ENCODE measurements around the gene BMP8B. TPM values are rescaled to one million over a fixed set of nuclear protein-coding genes. Genes with fewer than 3 reads are reported as not detected.
"Not testable (repeated sequence)": the region's sequence is repeated elsewhere in the genome, so short reads cannot be mapped to it uniquely, and the experiment has no call there.

The BMP8B gene
- total and polyA plus RNA-seq, 3 donors from 2014 or later, result 4.4 to 5.6 (median 5.5) TPM

DNA sequence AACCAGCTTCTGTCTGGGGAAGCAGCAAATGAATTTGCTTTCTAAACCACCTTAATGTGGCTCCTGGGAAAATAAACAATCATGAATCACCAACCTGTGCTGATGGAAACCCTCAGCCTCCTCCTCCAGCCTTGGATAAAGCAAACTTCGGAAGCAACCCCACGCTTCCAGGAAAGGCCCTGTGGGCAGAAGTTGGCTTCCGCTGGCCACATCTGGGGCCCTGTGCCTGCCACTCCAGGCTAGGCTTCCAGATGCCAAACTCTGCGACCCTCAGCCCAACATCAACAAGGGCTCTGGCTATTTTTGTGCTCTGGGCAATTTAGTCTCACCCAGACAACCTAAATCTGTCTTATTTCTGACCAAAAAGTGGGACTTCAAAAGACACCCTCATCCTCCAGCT lies 11.4 kb downstream of the BMP8B start:
- no peak for TF ChIP-seq POLR2A (IDR thresholded peaks at IDR 0.05)
- TF ChIP-seq, protein P1, sequence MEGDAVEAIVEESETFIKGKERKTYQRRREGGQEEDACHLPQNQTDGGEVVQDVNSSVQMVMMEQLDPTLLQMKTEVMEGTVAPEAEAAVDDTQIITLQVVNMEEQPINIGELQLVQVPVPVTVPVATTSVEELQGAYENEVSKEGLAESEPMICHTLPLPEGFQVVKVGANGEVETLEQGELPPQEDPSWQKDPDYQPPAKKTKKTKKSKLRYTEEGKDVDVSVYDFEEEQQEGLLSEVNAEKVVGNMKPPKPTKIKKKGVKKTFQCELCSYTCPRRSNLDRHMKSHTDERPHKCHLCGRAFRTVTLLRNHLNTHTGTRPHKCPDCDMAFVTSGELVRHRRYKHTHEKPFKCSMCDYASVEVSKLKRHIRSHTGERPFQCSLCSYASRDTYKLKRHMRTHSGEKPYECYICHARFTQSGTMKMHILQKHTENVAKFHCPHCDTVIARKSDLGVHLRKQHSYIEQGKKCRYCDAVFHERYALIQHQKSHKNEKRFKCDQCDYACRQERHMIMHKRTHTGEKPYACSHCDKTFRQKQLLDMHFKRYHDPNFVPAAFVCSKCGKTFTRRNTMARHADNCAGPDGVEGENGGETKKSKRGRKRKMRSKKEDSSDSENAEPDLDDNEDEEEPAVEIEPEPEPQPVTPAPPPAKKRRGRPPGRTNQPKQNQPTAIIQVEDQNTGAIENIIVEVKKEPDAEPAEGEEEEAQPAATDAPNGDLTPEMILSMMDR (IDR thresholded peaks at IDR 0.05), result no peak
- H3K4me1 ChIP-seq, result no peaks in the 10 kb centered on the region
- no peak overlapping the region for H3K27ac ChIP-seq
- DNase-seq, result no peak
- H3K27me3 ChIP-seq, result no peaks in the 10 kb centered on the region
- intact Hi-C loops (cut with DNase I; ENCODE audit: low total_unique reads), result no loop called here
- no peak overlapping the region for H3K4me3 ChIP-seq
- H3K9me3 ChIP-seq, result no peaks in the 10 kb centered on the region
- WGBS, 2 donors, result 87 to 92% methylated on average over 2 to 4 of the region's 4 CpGs
- no peaks in the 10 kb centered on the region for H3K36me3 ChIP-seq (ENCODE audit: low read depth, missing control alignments)

- Histone ChIP-seq H3K9me3 (no peaks in the 10 kb centered on the region), H3K4me1 (no peaks in the 10 kb centered on the region), H3K4me3 (no peak overlapping the region), H3K36me3 (ENCODE audit: low read depth, missing control alignments) (no peaks in the 10 kb centered on the region), H3K27me3 (no peaks in the 10 kb centered on the region), H3K27ac (no peak overlapping the region)
- intact Hi-C loops (cut with DNase I; ENCODE audit: low total_unique reads), result no loop called here
- DNase-seq, result no peak
- TF ChIP-seq POLR2A (IDR thresholded peaks at IDR 0.05), result no peak
- TF ChIP-seq, protein P1 (IDR thresholded peaks at IDR 0.05), result no peak
- WGBS, 2 donors, result 86 to 92% methylated on average over 4 of the region's 4 CpGs
Observed at GRCh38 chr1:39776886-39777285, 11.8 kb downstream of the BMP8B start.

GRCh38 chr1:39776400-39776713 lies 12.3 kb downstream of the BMP8B start:
- intact Hi-C loops (cut with DNase I; ENCODE audit: low total_unique reads), result no loop called here
- TF ChIP-seq, protein P1 (IDR thresholded peaks at IDR 0.05), result no peak
- no peak for TF ChIP-seq POLR2A (IDR thresholded peaks at IDR 0.05)
- no peak for DNase-seq
- Histone ChIP-seq H3K4me3 (no peak overlapping the region), H3K36me3 (ENCODE audit: low read depth, missing control alignments) (no peaks in the 10 kb centered on the region), H3K27me3 (no peaks in the 10 kb centered on the region), H3K9me3 (no peaks in the 10 kb centered on the region), H3K4me1 (no peaks in the 10 kb centered on the region), H3K27ac (no peak overlapping the region)
- WGBS, 2 donors, result 81 to 92% methylated on average over 12 of the region's 12 CpGs

DNA sequence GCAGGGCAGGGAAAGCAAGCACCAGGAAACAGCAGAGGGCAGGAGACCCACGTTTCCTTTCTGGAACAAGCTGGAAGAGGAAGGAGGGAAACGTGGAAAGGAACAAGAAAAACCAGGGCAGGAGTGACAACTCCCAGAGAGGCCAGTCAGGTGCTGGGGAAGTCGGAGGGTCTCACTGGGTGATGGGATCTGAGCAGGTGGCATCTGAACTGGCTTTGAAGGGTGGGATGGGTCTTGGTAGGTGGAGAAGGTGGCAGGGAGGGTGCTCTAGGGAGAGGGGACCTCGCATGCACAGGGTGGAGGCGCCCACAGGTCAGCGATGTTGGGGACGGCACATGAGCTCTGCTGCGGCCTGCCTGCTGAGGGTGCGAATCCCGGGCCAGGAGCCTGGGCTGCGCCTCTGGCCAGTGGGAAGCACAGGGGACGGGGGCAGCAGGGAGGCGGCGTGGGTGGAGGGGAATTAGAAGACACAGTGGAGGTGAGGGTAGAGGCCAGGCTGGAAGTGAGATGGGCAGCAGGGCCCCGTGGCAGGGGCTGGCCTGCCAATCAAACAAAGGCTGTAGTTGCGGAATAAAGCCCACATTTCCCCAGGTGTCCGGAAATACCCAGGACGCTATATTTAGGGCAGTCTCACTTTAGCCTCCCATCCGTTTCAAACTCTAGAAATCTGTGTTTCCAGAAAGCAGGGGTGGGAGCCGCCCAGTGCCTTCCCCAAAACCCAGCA lies 12.8 kb downstream of the BMP8B start:
- intact Hi-C loops (cut with DNase I; ENCODE audit: low total_unique reads); H3K9me3 ChIP-seq; H3K4me3 ChIP-seq; DNase-seq; H3K27me3 ChIP-seq; H3K27ac ChIP-seq; H3K4me1 ChIP-seq; H3K36me3 ChIP-seq (ENCODE audit: low read depth, missing control alignments): not testable (repeated sequence)
- 79 to 87% methylated on average over 9 to 12 of the region's 20 CpGs for WGBS, 2 donors

GRCh38 chr1:39775141-39775540 lies 13.5 kb downstream of the BMP8B start:
- 85 to 100% methylated on average over 1 to 11 of the region's 11 CpGs for WGBS, 2 donors
- H3K4me1 ChIP-seq; H3K4me3 ChIP-seq; H3K27me3 ChIP-seq; H3K27ac ChIP-seq; H3K36me3 ChIP-seq (ENCODE audit: low read depth, missing control alignments); intact Hi-C loops (cut with DNase I; ENCODE audit: low total_unique reads); DNase-seq; H3K9me3 ChIP-seq: not testable (repeated sequence)

DNA sequence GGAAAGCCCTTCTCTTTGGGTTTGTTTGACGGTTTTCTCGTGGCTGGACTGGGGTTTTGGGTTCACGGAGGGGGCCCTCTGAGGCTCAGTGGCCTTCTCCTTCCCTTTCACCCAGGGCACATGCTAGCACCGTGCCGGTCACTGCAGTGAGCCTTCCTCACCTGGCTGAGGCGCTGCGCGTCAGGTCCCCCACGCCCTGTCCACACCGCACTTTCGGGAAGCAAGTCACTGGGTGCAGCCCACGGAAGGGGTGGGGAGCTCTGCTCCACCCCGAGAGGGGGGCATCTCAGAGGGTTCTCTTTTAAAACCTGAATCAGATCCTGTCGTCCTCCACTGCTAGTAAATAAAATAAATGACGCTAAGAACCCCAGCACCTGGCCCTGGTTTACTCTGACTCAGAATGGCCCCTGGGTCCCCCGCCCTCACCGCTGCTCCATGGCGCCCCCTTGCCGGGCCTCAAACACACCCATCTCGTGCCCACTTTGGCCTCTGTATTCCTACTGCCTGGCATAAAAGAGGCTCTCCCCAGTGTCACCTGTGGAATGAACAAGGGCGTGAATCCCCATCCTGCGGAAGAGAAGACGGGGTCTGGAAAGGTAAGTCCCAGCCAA lies 15.2 kb downstream of the BMP8B start:
- WGBS, 2 donors, result no CpG with 5 or more reads among the region's 23 CpGs

DNA sequence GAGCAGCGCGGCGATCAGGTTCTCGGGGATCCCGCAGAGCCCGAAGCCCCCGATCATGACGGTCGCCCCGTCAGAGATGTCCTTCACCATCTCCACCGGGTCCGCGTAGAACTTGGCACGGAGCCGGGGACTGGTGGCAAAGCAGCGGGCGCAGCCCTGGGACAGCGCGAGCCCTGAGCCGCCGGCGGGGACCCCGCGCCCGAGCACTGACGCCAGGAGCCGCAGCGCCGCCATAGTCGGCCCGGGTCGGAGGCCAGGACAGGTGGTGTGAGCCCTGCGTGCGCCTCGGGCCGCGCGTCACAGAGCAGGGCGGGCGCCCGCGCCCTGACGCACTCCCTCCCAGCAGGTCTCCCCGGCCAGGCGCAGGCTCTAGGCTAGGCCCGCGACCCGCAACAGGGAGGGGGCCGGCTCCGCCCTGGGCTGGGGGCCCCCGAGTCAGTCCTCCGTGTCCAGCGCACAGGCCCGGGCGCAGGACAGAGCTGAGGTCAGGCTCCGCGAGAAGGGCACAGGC lies 17.6 kb downstream of the BMP8B start, which contains the start of gene OXCT2:
TSS of gene OXCT2 (minus strand) at position 327 of the 511 bp plus-strand sequence. CDS start at position 234, 93 bp downstream.
- intact Hi-C loops (cut with DNase I; ENCODE audit: low total_unique reads); DNase-seq; H3K4me3 ChIP-seq; H3K27me3 ChIP-seq; H3K4me1 ChIP-seq; H3K36me3 ChIP-seq (ENCODE audit: low read depth, missing control alignments); H3K27ac ChIP-seq; H3K9me3 ChIP-seq: not testable (repeated sequence)
- no CpG with 5 or more reads among the region's 57 CpGs for whole genome bisulfite sequencing, 2 donors

More for the DNA sequence above, 15.2 kb downstream of the BMP8B start:
- H3K4me1 ChIP-seq; intact Hi-C loops (cut with DNase I; ENCODE audit: low total_unique reads); DNase-seq; H3K27me3 ChIP-seq; H3K4me3 ChIP-seq; H3K27ac ChIP-seq; H3K9me3 ChIP-seq; H3K36me3 ChIP-seq (ENCODE audit: low read depth, missing control alignments): not testable (repeated sequence)

DNA sequence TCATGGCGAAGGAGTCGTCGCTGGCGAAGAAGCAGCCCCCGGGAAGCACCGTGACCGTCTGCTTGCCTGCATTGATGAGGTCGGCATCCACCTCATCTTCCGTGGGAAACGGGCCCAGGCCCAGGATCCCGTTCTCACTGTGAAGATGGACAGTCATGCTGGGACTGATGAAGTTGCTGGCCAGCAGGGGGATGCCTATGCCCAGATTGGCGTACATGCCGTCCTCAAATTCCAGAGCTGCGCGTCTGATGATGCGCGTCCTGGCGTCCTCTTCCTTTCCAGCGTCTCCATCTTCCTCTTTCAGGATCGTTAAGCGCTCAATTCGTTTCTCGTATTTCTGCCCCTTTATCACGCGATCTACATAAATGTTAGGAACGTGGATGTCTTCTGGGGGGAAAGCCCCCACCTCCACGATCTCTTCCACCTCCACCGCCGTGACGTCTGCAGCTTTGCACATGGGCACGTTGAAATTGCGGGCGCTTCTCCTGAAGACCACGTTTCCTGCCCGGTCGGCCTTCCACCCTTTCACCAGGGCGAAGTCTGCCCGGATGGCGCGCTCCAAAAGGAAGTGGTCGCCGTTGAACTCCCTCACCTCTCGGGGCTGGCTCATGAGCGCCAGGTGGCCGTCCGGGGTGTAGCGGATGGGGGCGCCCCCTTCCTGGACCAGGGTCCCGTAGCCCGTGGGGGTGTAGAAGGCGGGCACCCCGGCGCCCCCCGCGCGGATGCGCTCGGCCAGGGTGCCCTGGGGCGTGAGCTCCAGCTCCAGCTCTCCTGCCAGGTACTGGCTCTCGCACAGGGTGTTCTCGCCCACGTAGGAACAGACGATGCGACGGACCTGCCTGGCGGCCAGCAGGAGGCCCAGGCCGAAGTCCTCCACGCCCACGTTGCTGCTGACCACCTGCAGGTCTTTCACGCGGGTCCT lies 18.3 kb downstream of the BMP8B start:
- 13 to 23% methylated on average over 22 to 29 of the region's 71 CpGs for WGBS, 2 donors
- intact Hi-C loops (cut with DNase I; ENCODE audit: low total_unique reads); H3K36me3 ChIP-seq (ENCODE audit: low read depth, missing control alignments); H3K4me1 ChIP-seq; H3K9me3 ChIP-seq; DNase-seq; H3K4me3 ChIP-seq; H3K27me3 ChIP-seq; H3K27ac ChIP-seq: not testable (repeated sequence)
